Measurements from ENCODE around the gene PCNT.

- TF ChIP-seq MLX (CRISPR knock-in tag; IDR thresholded peaks at IDR 0.05) (no peak), CTCF (IDR thresholded peaks at IDR 0.05) (no peak), CBFB (CRISPR knock-in tag; IDR thresholded peaks at IDR 0.05; ENCODE audit: low read depth) (no peak), ZNF416 (CRISPR knock-in tag; IDR thresholded peaks at IDR 0.05) (no peak), SP1 (CRISPR knock-in tag; conservative IDR thresholded peaks at IDR 0.05) (no peak), AFF4 (CRISPR knock-in tag; IDR thresholded peaks at IDR 0.05; ENCODE audit: borderline replicate concordance) (no peak), MAX (CRISPR knock-in tag; IDR thresholded peaks at IDR 0.05) (no peak), STAT6 (CRISPR knock-in tag; conservative IDR thresholded peaks at IDR 0.05; ENCODE audit: low read depth) (no peak)
Observed at GRCh38 chr21:46386734-46387088, 62.8 kb downstream of the PCNT start.
